Caco-2 (cell line): ENCODE results near the gene KLC4. TPM values are rescaled to one million over a fixed set of nuclear protein-coding genes. Genes with fewer than 3 reads are reported as not detected.

ENCODE experiments used
- BruUV-seq: library from RNA; stranded (reverse); fragments of 400-500 nt; replicated peaks from 2 replicates; lab custom pipeline; 2021; lab: Mats Ljungman, UMichigan
- CTCF ChIA-PET: fragments of 300-600 bp; sonication (Branson Sonifier 250); formaldehyde crosslinking; loops from one replicate; lab custom pipeline; 2022; ENCODE audit warnings: antibody characterized with exemption; lab: Charles Lee
- POLR2A ChIA-PET: fragments of 300-600 bp; sonication (Branson Sonifier 250); formaldehyde crosslinking; loops from one replicate; lab custom pipeline; 2022; ENCODE audit warnings: antibody characterized with exemption; lab: Charles Lee
- DNase-seq, 2 experiments: peaks; one replicate each; pipeline versions ENCODE4 v3.0.0 to v3.0.0-alpha.2; 2020 to 2022
- H3K27me3 ChIP-seq: replicated peaks from 2 replicates; pipeline ENCODE4 v1.6.0; 2011; ENCODE audit warnings: low read length; ENCODE audit not compliant: control insufficient read depth, insufficient read depth
- H3K36me3 ChIP-seq: 2 replicates; pipeline ENCODE4 v1.5.1; 2011; ENCODE audit warnings: low read length; ENCODE audit not compliant: control insufficient read depth, insufficient read depth
- H3K4me1 ChIP-seq: fragments of 250-450 bp; sonication (Bioruptor Pico); 2 replicates; pipeline ENCODE4 v1.5.1; 2020; ENCODE audit warnings: mild to moderate bottlenecking
- H3K4me3 ChIP-seq: 2 replicates; pipeline ENCODE4 v1.5.1; 2011; ENCODE audit warnings: low read depth, mild to moderate bottlenecking, control low read depth, low read length
- H3K9me3 ChIP-seq: fragments of 250-450 bp; sonication (Bioruptor Pico); 2 replicates; pipeline ENCODE4 v1.5.1; 2020; ENCODE audit warnings: mild to moderate bottlenecking, moderate library complexity
- H3K27ac Mint-ChIP-seq: one replicate; pipeline ENCODE4 v1.8.0; 2022; ENCODE audit warnings: mixed read lengths; ENCODE audit not compliant: unreplicated experiment
- H3K27me3 Mint-ChIP-seq: one replicate; pipeline ENCODE4 v1.8.0; 2022; ENCODE audit warnings: mixed read lengths; ENCODE audit not compliant: insufficient read depth, unreplicated experiment
- H3K36me3 Mint-ChIP-seq: one replicate; pipeline ENCODE4 v1.8.0; 2022; ENCODE audit warnings: mild to moderate bottlenecking, mixed read lengths; ENCODE audit not compliant: insufficient read depth, unreplicated experiment
- H3K4me1 Mint-ChIP-seq: one replicate; pipeline ENCODE4 v1.8.0; 2022; ENCODE audit warnings: low read depth, mixed read lengths; ENCODE audit not compliant: unreplicated experiment
- H3K4me3 Mint-ChIP-seq: one replicate; pipeline ENCODE4 v1.8.0; 2022; ENCODE audit warnings: mild to moderate bottlenecking, moderate library complexity, mixed read lengths; ENCODE audit not compliant: unreplicated experiment
- H3K9me3 Mint-ChIP-seq: one replicate; pipeline ENCODE4 v1.8.0; 2022; ENCODE audit warnings: mixed read lengths; ENCODE audit not compliant: unreplicated experiment
- intact Hi-C: fragments of 100-400 bp; cut with micrococcal nuclease; formaldehyde crosslinking; loops from one replicate; pipeline ENCODE4 v1.10.0; 2022; ENCODE audit not compliant: unreplicated experiment
- total RNA-seq: library from RNA; stranded (reverse); gene quantifications from 2 replicates; pipeline ENCODE4 v1.2.3, GENCODE V29; 2022
- TF ChIP-seq, protein P1 (sequence below), 2 experiments: fragments of 200-600 bp in 1 of 2; IDR thresholded peaks; 1 replicate in 1 of 2; 2 replicates in 1 of 2; pipeline versions ENCODE4 v1.5.1 to v1.8.0; 2011 to 2022; ENCODE audit warnings: antibody characterized with exemption in 1 of 2, control low read depth in 1 of 2, inconsistent platforms in 1 of 2, low read depth in 1 of 2, low read length in 1 of 2, mild to moderate bottlenecking in 1 of 2, moderate library complexity in 1 of 2; ENCODE audit not compliant: insufficient read depth in 1 of 2, severe bottlenecking in 1 of 2, unreplicated experiment in 1 of 2

The KLC4 gene
- total RNA-seq, 1 experiment from 2014 or later = 47.7 TPM

DNA sequence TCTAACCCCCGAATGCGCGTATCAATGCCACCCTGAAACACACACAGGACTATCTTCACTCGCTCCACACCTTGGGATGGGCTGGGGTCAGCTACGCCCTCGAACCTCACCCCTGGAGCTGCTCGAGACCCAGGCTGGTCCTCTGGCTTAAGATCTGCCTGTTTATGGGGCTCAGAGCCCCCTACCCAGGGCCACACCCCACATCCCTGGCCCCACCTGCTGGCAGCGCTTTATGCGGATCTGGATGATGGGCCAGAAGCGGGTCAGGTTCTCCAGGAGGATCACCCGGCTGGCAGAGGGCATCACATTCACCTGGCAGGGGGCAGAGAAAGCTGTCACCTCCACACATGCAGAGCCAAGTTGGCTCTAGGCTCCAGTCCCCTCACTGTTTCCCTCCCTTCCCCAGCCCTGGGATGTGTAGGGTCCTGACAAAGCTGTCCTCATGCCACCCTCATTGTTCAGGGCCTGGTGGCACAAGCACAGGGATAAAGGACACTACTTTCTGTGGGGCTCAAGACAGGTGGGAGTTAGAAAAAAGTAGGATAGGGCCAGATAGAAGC is 14.0 kb upstream of the KLC4 start:
- no peak overlapping the region for H3K4me3 ChIP-seq
- no TSS peak for BruUV-seq
- Mint-ChIP-seq H3K36me3 (peaks cover 66% of the 10 kb centered on the region), H3K4me3 (no peak overlapping the region), H3K9me3 (no peaks in the 10 kb centered on the region), H3K27me3 (no peaks in the 10 kb centered on the region), H3K27ac (no peak overlapping the region), H3K4me1 (peaks cover 2% of the 10 kb centered on the region)
- ChIA-PET POLR2A (interaction anchor here (0.7 kb wide), 1 partner anchor 14 kb away, joined by 3 read pairs; the partner anchor contains the start of genes KLC4 and MRPL2), CTCF (interaction anchor here (0.7 kb wide), 1 partner anchor 29 kb away, joined by 3 read pairs; no protein-coding TSS in a partner anchor)
- H3K9me3 ChIP-seq = no peaks in the 10 kb centered on the region
- intact Hi-C loops = no loop called here
- DNase-seq = no peak
- H3K36me3 ChIP-seq = peaks cover 3% of the 10 kb centered on the region
- TF ChIP-seq, protein P1, sequence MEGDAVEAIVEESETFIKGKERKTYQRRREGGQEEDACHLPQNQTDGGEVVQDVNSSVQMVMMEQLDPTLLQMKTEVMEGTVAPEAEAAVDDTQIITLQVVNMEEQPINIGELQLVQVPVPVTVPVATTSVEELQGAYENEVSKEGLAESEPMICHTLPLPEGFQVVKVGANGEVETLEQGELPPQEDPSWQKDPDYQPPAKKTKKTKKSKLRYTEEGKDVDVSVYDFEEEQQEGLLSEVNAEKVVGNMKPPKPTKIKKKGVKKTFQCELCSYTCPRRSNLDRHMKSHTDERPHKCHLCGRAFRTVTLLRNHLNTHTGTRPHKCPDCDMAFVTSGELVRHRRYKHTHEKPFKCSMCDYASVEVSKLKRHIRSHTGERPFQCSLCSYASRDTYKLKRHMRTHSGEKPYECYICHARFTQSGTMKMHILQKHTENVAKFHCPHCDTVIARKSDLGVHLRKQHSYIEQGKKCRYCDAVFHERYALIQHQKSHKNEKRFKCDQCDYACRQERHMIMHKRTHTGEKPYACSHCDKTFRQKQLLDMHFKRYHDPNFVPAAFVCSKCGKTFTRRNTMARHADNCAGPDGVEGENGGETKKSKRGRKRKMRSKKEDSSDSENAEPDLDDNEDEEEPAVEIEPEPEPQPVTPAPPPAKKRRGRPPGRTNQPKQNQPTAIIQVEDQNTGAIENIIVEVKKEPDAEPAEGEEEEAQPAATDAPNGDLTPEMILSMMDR (IDR thresholded peaks at IDR 0.05; ENCODE audit: insufficient read depth in 1 of 2, low read depth in 1 of 2, low read length in 1 of 2, severe bottlenecking in 1 of 2, unreplicated experiment in 1 of 2) = no peak
- no peaks in the 10 kb centered on the region for H3K27me3 ChIP-seq
- no peaks in the 10 kb centered on the region for H3K4me1 ChIP-seq

DNA sequence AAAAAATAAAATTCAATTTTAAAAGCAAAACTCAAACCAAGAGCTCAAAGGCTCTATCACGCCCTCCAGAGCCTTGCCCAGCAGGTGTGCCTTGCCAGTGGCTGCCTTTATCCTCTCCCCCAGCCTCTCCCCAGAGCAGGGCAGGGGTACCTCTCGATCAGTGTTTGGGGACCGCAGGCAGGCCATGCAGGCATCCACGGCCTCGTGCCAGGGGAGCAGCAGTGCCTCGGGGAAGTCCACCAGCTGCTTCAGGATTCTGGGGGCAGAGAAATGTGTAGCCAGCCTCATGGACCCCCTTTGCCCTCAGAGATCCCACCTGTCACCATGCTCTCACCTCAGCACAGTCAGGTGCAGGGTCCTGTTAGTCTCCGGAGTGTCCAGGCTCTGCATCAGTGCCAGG is 11.4 kb upstream of the KLC4 start:
- Histone ChIP-seq H3K36me3 (peaks cover 2% of the 10 kb centered on the region; the same call in 1 of the 2 replicates), H3K9me3 (no peaks in the 10 kb centered on the region), H3K4me1 (peaks cover 7% of the 10 kb centered on the region; the same call in 1 of the 2 replicates), H3K4me3 (no peak overlapping the region), H3K27me3 (no peaks in the 10 kb centered on the region)
- no peaks in the 10 kb centered on the region for H3K9me3 Mint-ChIP-seq
- H3K27ac Mint-ChIP-seq = no peak overlapping the region
- H3K4me1 Mint-ChIP-seq = peaks cover 15% of the 10 kb centered on the region
- H3K4me3 Mint-ChIP-seq = no peak overlapping the region
- TF ChIP-seq, protein P1 (IDR thresholded peaks at IDR 0.05; ENCODE audit: insufficient read depth in 1 of 2, low read depth in 1 of 2, low read length in 1 of 2, severe bottlenecking in 1 of 2, unreplicated experiment in 1 of 2) = no peak
- intact Hi-C loops = no loop called here
- no TSS peak for BruUV-seq
- no peak for DNase-seq
- ChIA-PET CTCF (no interaction called here), POLR2A (no interaction called here)
- peaks cover 74% of the 10 kb centered on the region for H3K36me3 Mint-ChIP-seq
- no peaks in the 10 kb centered on the region for H3K27me3 Mint-ChIP-seq

GRCh38 chr6:43050981-43051380 is 8.4 kb upstream of the KLC4 start:
- Mint-ChIP-seq H3K4me1 (peaks cover 29% of the 10 kb centered on the region), H3K9me3 (no peaks in the 10 kb centered on the region), H3K4me3 (no peak overlapping the region), H3K36me3 (peaks cover 71% of the 10 kb centered on the region), H3K27ac (no peak overlapping the region), H3K27me3 (no peaks in the 10 kb centered on the region)
- H3K9me3 ChIP-seq = no peaks in the 10 kb centered on the region
- ChIA-PET CTCF (no interaction called here), POLR2A (no interaction called here)
- no TSS peak for BruUV-seq
- H3K27me3 ChIP-seq = no peaks in the 10 kb centered on the region
- peaks cover 20% of the 10 kb centered on the region for H3K4me1 ChIP-seq
- no peak for DNase-seq
- peaks cover 2% of the 10 kb centered on the region; the same call in 1 of the 2 replicates for H3K36me3 ChIP-seq
- TF ChIP-seq, protein P1 (IDR thresholded peaks at IDR 0.05; ENCODE audit: insufficient read depth in 1 of 2, low read depth in 1 of 2, low read length in 1 of 2, severe bottlenecking in 1 of 2, unreplicated experiment in 1 of 2) = no peak
- H3K4me3 ChIP-seq = no peak overlapping the region
- intact Hi-C loops = loop anchor here (5.0 kb wide), 1 partner anchor 149 kb away; no protein-coding TSS in a partner anchor
